CD4-positive, CD25-positive, alpha-beta regulatory T cell (primary cell): ENCODE data around the gene CCBE1. TPM values are rescaled to one million over a fixed set of nuclear protein-coding genes. Genes with fewer than 3 reads are reported as not detected.
A peak's percentile ranks its signal among the peaks of the same experiment; 100 is the strongest.
"Not testable (repeated sequence)": the region's sequence is repeated elsewhere in the genome, so short reads cannot be mapped to it uniquely, and the experiment has no call there.

Source experiments
- ATAC-seq, 2 donors: fragments of 150-1000 bp; cut with Tn5 transposase; one replicate each; pipeline ENCODE4 v1.10.0; 2021; ENCODE audit warnings: low read depth in 2 of 2, moderate number of reproducible peaks in 2 of 2, moderate library complexity in 1 of 2
- DNase-seq, 3 donors: peaks; one replicate each; pipeline versions ENCODE4 v3.0.0 to v3.0.0-alpha.2; 2012 to 2022; ENCODE audit warnings: mixed read lengths in 1 of 3
- H3K27ac ChIP-seq: one replicate; pipeline ENCODE4 v1.7.0; 2013; ENCODE audit warnings: mild to moderate bottlenecking, low read length; ENCODE audit not compliant: insufficient read depth, poor library complexity, severe bottlenecking
- H3K27me3 ChIP-seq: one replicate; pipeline ENCODE4 v1.7.0; 2013; ENCODE audit warnings: low read length; ENCODE audit not compliant: control insufficient read depth, insufficient read depth
- H3K36me3 ChIP-seq: one replicate; pipeline ENCODE4 v1.7.0; 2013; ENCODE audit warnings: mild to moderate bottlenecking, low read length, moderate library complexity; ENCODE audit not compliant: control insufficient read depth, insufficient read depth
- H3K4me1 ChIP-seq: 2 replicates; pipeline ENCODE4 v1.7.0; 2013; ENCODE audit warnings: mild to moderate bottlenecking, low read length; ENCODE audit not compliant: insufficient read depth, control insufficient read depth, poor library complexity, severe bottlenecking
- H3K4me3 ChIP-seq: one replicate; pipeline ENCODE4 v1.7.0; 2013; ENCODE audit warnings: low read depth, mild to moderate bottlenecking, low read length, moderate library complexity
- H3K9me3 ChIP-seq, 2 experiments: 1 replicate in 1 of 2; 2 replicates in 1 of 2; pipeline ENCODE4 v1.7.0; 2013; ENCODE audit warnings: low read length in 2 of 2, mild to moderate bottlenecking in 1 of 2, moderate library complexity in 1 of 2; ENCODE audit not compliant: control insufficient read depth in 2 of 2
- H3K27ac Mint-ChIP-seq, 3 donors: one replicate each; pipeline ENCODE4 v1.8.0; 2020 to 2022; ENCODE audit warnings: mild to moderate bottlenecking in 3 of 3, mixed read lengths in 3 of 3, moderate library complexity in 2 of 3
- H3K27me3 Mint-ChIP-seq: one replicate; pipeline ENCODE4 v1.8.0; 2022; ENCODE audit warnings: mild to moderate bottlenecking, mixed read lengths
- H3K36me3 Mint-ChIP-seq: one replicate; pipeline ENCODE4 v1.8.0; 2020; ENCODE audit warnings: mixed read lengths
- H3K4me1 Mint-ChIP-seq, 4 donors: one replicate each; pipeline ENCODE4 v1.8.0; 2020 to 2022; ENCODE audit warnings: mixed read lengths in 4 of 4, mild to moderate bottlenecking in 1 of 4
- H3K4me3 Mint-ChIP-seq, 4 donors: one replicate each; pipeline ENCODE4 v1.8.0; 2020 to 2022; ENCODE audit warnings: mild to moderate bottlenecking in 4 of 4, mixed read lengths in 4 of 4, moderate library complexity in 3 of 4
- H3K9me3 Mint-ChIP-seq, 7 donors: one replicate each; pipeline ENCODE4 v1.8.0; 2020 to 2022; ENCODE audit warnings: mixed read lengths in 7 of 7, mild to moderate bottlenecking in 3 of 7, moderate library complexity in 2 of 7
- polyA plus RNA-seq, 4 donors: library from polyadenylated mRNA; unstranded; fragments of 300-500 nt; fragmentation: Illumina TruSeq; gene quantifications; one replicate each; pipeline ENCODE4 v1.2.3, GENCODE V29; 2021
- total RNA-seq: library from RNA; stranded (reverse); gene quantifications from one replicate; pipeline ENCODE4 v1.2.3, GENCODE V29; 2022

The CCBE1 gene
- total and polyA plus RNA-seq, 5 donors from 2014 or later: not detected

GRCh38 chr18:59648469-59648868 is 48.8 kb downstream of the CCBE1 start:
- H3K4me3 ChIP-seq, DNase-seq, H3K4me3 Mint-ChIP-seq, H3K4me1 ChIP-seq, ATAC-seq, H3K9me3 ChIP-seq, H3K9me3 Mint-ChIP-seq, H3K27ac Mint-ChIP-seq, H3K4me1 Mint-ChIP-seq, H3K27me3 ChIP-seq, H3K27ac ChIP-seq, H3K36me3 ChIP-seq, H3K36me3 Mint-ChIP-seq: not testable (repeated sequence)
- peaks cover 21% of the 10 kb centered on the region for H3K27me3 Mint-ChIP-seq

- Mint-ChIP-seq H3K4me1 (no peaks in the 10 kb centered on the region), H3K27me3 (peaks cover 19% of the 10 kb centered on the region), H3K4me3 (no peak overlapping the region), H3K27ac (no peak overlapping the region), H3K36me3 (no peaks in the 10 kb centered on the region), H3K9me3 (peaks cover 0 to 2% (median 0%) of the 10 kb centered on the region in 7 donors)
- no peaks in the 10 kb centered on the region for H3K9me3 ChIP-seq
- no peak overlapping the region for H3K4me3 ChIP-seq
- no peak for DNase-seq
- H3K36me3 ChIP-seq: no peaks in the 10 kb centered on the region
- no peaks in the 10 kb centered on the region for H3K27me3 ChIP-seq
- no peak for ATAC-seq
- H3K27ac ChIP-seq: no peak overlapping the region
- no peaks in the 10 kb centered on the region for H3K4me1 ChIP-seq
Observed at GRCh38 chr18:59646963-59647307, 50.3 kb downstream of the CCBE1 start.

- ATAC-seq (no peak), DNase-seq (no peak)
- peak overlapping the region in 1 of 3 donors; percentile 60 for H3K27ac Mint-ChIP-seq
- H3K9me3 ChIP-seq: no peaks in the 10 kb centered on the region
- H3K9me3 Mint-ChIP-seq: peaks cover 0 to under 1% (median 0%) of the 10 kb centered on the region in 7 donors
- no peak overlapping the region for H3K27ac ChIP-seq
- no peaks in the 10 kb centered on the region for H3K4me1 ChIP-seq
- H3K36me3 ChIP-seq: no peaks in the 10 kb centered on the region
- peaks cover 14% of the 10 kb centered on the region for H3K27me3 Mint-ChIP-seq
- H3K36me3 Mint-ChIP-seq: no peaks in the 10 kb centered on the region
- H3K4me3 Mint-ChIP-seq: no peak overlapping the region
- H3K4me1 Mint-ChIP-seq: no peaks in the 10 kb centered on the region
- H3K4me3 ChIP-seq: no peak overlapping the region
- no peaks in the 10 kb centered on the region for H3K27me3 ChIP-seq
Observed at GRCh38 chr18:59646228-59646962, 50.8 kb downstream of the CCBE1 start.

GRCh38 chr18:59643740-59644139 is 53.5 kb downstream of the CCBE1 start:
- no peaks in the 10 kb centered on the region for H3K27me3 ChIP-seq
- H3K27ac ChIP-seq: no peak overlapping the region
- H3K9me3 Mint-ChIP-seq: no peaks in the 10 kb centered on the region
- peaks cover 6% of the 10 kb centered on the region for H3K27me3 Mint-ChIP-seq
- ATAC-seq (no peak), DNase-seq (no peak)
- no peak overlapping the region for H3K27ac Mint-ChIP-seq
- H3K36me3 ChIP-seq: no peaks in the 10 kb centered on the region
- no peaks in the 10 kb centered on the region for H3K9me3 ChIP-seq
- no peak overlapping the region for H3K4me3 Mint-ChIP-seq
- no peak overlapping the region for H3K4me3 ChIP-seq
- H3K36me3 Mint-ChIP-seq: no peaks in the 10 kb centered on the region
- no peaks in the 10 kb centered on the region for H3K4me1 ChIP-seq
- H3K4me1 Mint-ChIP-seq: no peaks in the 10 kb centered on the region

GRCh38 chr18:59640721-59641120 is 56.5 kb downstream of the CCBE1 start:
- no peak for ATAC-seq
- Mint-ChIP-seq H3K4me3 (no peak overlapping the region), H3K27ac (no peak overlapping the region), H3K27me3 (peaks cover 13% of the 10 kb centered on the region), H3K9me3 (no peaks in the 10 kb centered on the region), H3K4me1 (no peaks in the 10 kb centered on the region), H3K36me3 (no peaks in the 10 kb centered on the region)
- no peaks in the 10 kb centered on the region for H3K36me3 ChIP-seq
- DNase-seq: no peak
- no peaks in the 10 kb centered on the region for H3K4me1 ChIP-seq
- no peak overlapping the region for H3K27ac ChIP-seq
- no peaks in the 10 kb centered on the region for H3K9me3 ChIP-seq
- no peaks in the 10 kb centered on the region for H3K27me3 ChIP-seq
- no peak overlapping the region for H3K4me3 ChIP-seq

- Mint-ChIP-seq H3K27ac (no peak overlapping the region), H3K9me3 (peaks cover 0 to 3% (median 0%) of the 10 kb centered on the region in 7 donors), H3K4me3 (no peak overlapping the region), H3K27me3 (peaks cover 7% of the 10 kb centered on the region), H3K36me3 (no peaks in the 10 kb centered on the region), H3K4me1 (no peaks in the 10 kb centered on the region)
- Histone ChIP-seq H3K27me3 (no peaks in the 10 kb centered on the region), H3K4me1 (no peaks in the 10 kb centered on the region), H3K27ac (no peak overlapping the region), H3K4me3 (no peak overlapping the region), H3K36me3 (no peaks in the 10 kb centered on the region), H3K9me3 (no peaks in the 10 kb centered on the region)
- DNase-seq: no peak
- no peak for ATAC-seq
Observed at GRCh38 chr18:59639821-59640220, 57.4 kb downstream of the CCBE1 start.

GRCh38 chr18:59639136-59639535 is 58.1 kb downstream of the CCBE1 start:
- Histone ChIP-seq H3K9me3 (no peaks in the 10 kb centered on the region), H3K4me1 (no peaks in the 10 kb centered on the region), H3K27me3 (no peaks in the 10 kb centered on the region), H3K4me3 (no peak overlapping the region), H3K27ac (no peak overlapping the region), H3K36me3 (no peaks in the 10 kb centered on the region)
- no peak overlapping the region for H3K4me3 Mint-ChIP-seq
- ATAC-seq (no peak), DNase-seq (no peak)
- H3K4me1 Mint-ChIP-seq: no peaks in the 10 kb centered on the region
- no peaks in the 10 kb centered on the region for H3K36me3 Mint-ChIP-seq
- no peak overlapping the region for H3K27ac Mint-ChIP-seq
- peaks cover 7% of the 10 kb centered on the region for H3K27me3 Mint-ChIP-seq
- H3K9me3 Mint-ChIP-seq: peaks cover 0 to 3% (median 0%) of the 10 kb centered on the region in 7 donors

- ATAC-seq (no peak), DNase-seq (no peak)
- Histone ChIP-seq H3K27me3 (no peaks in the 10 kb centered on the region), H3K27ac (no peak overlapping the region), H3K4me3 (no peak overlapping the region), H3K4me1 (no peaks in the 10 kb centered on the region), H3K9me3 (no peaks in the 10 kb centered on the region), H3K36me3 (no peaks in the 10 kb centered on the region)
- Mint-ChIP-seq H3K36me3 (no peaks in the 10 kb centered on the region), H3K27ac (no peak overlapping the region), H3K4me1 (no peaks in the 10 kb centered on the region), H3K27me3 (peaks cover 18% of the 10 kb centered on the region), H3K4me3 (no peak overlapping the region), H3K9me3 (peaks cover 0 to 8% (median 0%) of the 10 kb centered on the region in 7 donors)
Observed at GRCh38 chr18:59633961-59634485, 63.2 kb downstream of the CCBE1 start.
